GM19025 (cell line): Measurements from ENCODE around the gene TMC1.

ENCODE experiments used
- ATAC-seq: cut with Tn5 transposase; IDR thresholded peaks from one replicate; pipeline ENCODE4 v1.9.1; 2021; ENCODE audit warnings: mild to moderate bottlenecking, low read depth, moderate library complexity; ENCODE audit not compliant: unreplicated experiment

The TMC1 gene

GRCh38 chr9:72564479-72565281 is 43.3 kb downstream of the TMC1 start:
- no peak for ATAC-seq

GRCh38 chr9:72565535-72565934 is 44.1 kb downstream of the TMC1 start:
- no peak for ATAC-seq

- ATAC-seq, result no peak
Measured at GRCh38 chr9:72574156-72574810, 52.9 kb downstream of the TMC1 start.

- no peak for ATAC-seq
Measured at GRCh38 chr9:72575666-72576065, 54.3 kb downstream of the TMC1 start.

- no peak for ATAC-seq
Measured at GRCh38 chr9:72576087-72576486, 54.7 kb downstream of the TMC1 start.

GRCh38 chr9:72577212-72577753 is 55.9 kb downstream of the TMC1 start:
- no peak for ATAC-seq

- no peak for ATAC-seq
Measured at GRCh38 chr9:72579190-72579589, 57.8 kb downstream of the TMC1 start.

GRCh38 chr9:72579880-72580550 is 58.6 kb downstream of the TMC1 start:
- ATAC-seq, result no peak

GRCh38 chr9:72581694-72582093 is 60.3 kb downstream of the TMC1 start:
- ATAC-seq, result no peak

- no peak for ATAC-seq
Measured at GRCh38 chr9:72583370-72583769, 62.0 kb downstream of the TMC1 start.

GRCh38 chr9:72586388-72587130 is 65.2 kb downstream of the TMC1 start:
- peak; percentile 59 for ATAC-seq

- ATAC-seq, result no peak
Measured at GRCh38 chr9:72588336-72588735, 66.9 kb downstream of the TMC1 start.

GRCh38 chr9:72589667-72590521 is 68.5 kb downstream of the TMC1 start:
- ATAC-seq, result no peak

GRCh38 chr9:72590824-72591223 is 69.4 kb downstream of the TMC1 start:
- ATAC-seq, result no peak

- ATAC-seq, result no peak
Measured at GRCh38 chr9:72592502-72593403, 71.3 kb downstream of the TMC1 start.

GRCh38 chr9:72596451-72597180 is 75.2 kb downstream of the TMC1 start:
- no peak for ATAC-seq

GRCh38 chr9:72597181-72597517 is 75.7 kb downstream of the TMC1 start:
- ATAC-seq, result no peak

GRCh38 chr9:72597601-72598000 is 76.2 kb downstream of the TMC1 start:
- no peak for ATAC-seq
